Fibroblast of the aortic adventitia (primary cell): ENCODE measurements around the gene GPRIN2. TPM values are rescaled to one million over a fixed set of nuclear protein-coding genes. Genes with fewer than 3 reads are reported as not detected.
"Not testable (repeated sequence)": the region's sequence is repeated elsewhere in the genome, so short reads cannot be mapped to it uniquely, and the experiment has no call there.

ENCODE experiments used
- DNase-seq: peaks from one replicate; pipeline ENCODE4 v3.0.0-alpha.2; 2010; ENCODE audit warnings: low read depth
- H3K4me3 ChIP-seq: 2 replicates; pipeline ENCODE4 v1.5.1; 2011; ENCODE audit warnings: low read depth, mild to moderate bottlenecking, control low read depth, low read length, moderate library complexity
- total RNA-seq: library from RNA; depleted of rRNA; stranded (reverse); fragments of >200 nt; gene quantifications from 2 replicates; pipeline ENCODE4 v1.2.3, GENCODE V29; 2012; ENCODE audit warnings: low replicate concordance
- TF ChIP-seq, protein P1 (sequence below): IDR thresholded peaks from 2 replicates; pipeline ENCODE4 v1.5.1; 2011; ENCODE audit warnings: mild to moderate bottlenecking, low read length, control low read depth, inconsistent platforms; ENCODE audit not compliant: insufficient read depth

The GPRIN2 gene
- total RNA-seq, 1 donor = not detected

DNA sequence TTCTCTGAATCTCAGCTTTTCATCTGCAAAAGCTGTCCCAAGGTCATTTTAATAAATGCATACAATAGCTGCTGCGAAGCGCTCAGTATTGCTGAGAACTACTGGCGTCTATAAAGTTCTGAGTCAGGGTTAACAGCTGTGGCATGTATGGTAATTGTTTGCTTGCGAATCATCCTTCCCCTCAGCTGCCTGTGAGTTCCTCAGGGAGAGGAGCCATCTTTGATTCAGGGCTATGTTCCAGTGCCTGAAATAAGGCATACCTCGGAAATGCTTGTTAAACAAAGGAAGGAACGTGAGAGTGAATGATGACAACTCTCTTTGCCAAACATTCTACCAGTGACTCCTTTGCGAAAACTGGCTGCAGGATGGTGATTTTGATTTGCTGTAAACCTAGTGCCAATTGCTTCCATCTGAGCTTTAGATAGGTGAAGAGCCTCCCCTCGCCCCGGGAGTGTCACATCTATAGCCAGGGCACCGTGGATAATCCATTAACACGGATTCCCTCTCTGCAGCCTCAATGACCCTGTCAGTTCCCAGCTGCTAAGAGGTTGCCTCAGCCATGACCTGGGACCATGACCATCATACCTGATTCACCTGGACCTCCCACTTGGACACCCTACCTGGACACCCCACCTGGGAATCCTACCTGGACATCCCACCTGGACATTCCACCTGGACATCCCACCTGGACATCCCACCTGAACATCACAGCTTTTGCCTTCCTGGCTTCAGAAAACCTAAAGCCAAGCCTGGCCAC, 39.6 kb downstream of the GPRIN2 start:
- DNase-seq = peak; percentile 94
- TF ChIP-seq, protein P1, sequence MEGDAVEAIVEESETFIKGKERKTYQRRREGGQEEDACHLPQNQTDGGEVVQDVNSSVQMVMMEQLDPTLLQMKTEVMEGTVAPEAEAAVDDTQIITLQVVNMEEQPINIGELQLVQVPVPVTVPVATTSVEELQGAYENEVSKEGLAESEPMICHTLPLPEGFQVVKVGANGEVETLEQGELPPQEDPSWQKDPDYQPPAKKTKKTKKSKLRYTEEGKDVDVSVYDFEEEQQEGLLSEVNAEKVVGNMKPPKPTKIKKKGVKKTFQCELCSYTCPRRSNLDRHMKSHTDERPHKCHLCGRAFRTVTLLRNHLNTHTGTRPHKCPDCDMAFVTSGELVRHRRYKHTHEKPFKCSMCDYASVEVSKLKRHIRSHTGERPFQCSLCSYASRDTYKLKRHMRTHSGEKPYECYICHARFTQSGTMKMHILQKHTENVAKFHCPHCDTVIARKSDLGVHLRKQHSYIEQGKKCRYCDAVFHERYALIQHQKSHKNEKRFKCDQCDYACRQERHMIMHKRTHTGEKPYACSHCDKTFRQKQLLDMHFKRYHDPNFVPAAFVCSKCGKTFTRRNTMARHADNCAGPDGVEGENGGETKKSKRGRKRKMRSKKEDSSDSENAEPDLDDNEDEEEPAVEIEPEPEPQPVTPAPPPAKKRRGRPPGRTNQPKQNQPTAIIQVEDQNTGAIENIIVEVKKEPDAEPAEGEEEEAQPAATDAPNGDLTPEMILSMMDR = no peak
- H3K4me3 ChIP-seq = no peak overlapping the region

DNA sequence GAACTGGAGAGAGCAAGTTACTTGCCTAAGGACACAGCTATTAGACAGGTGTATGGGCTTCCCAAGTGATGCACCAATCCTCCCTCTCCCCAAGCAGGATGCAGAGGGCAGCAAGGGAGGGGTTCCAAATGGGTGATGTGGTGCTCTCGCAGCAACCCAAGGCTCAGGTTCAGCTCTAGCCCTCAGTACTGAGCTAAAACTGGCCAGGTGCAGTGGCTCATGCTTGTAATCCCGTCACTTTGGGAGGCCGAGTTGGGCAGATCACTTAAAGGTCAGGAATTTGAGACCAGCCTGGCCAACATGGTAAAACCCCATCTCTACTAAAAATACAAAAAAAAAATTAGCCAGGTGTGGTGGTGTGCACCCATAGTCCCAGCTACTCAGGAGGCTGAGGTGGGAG, 40.7 kb downstream of the GPRIN2 start:
- TF ChIP-seq, protein P1 = no peak
- DNase-seq = no peak
- no peak overlapping the region for H3K4me3 ChIP-seq

DNA sequence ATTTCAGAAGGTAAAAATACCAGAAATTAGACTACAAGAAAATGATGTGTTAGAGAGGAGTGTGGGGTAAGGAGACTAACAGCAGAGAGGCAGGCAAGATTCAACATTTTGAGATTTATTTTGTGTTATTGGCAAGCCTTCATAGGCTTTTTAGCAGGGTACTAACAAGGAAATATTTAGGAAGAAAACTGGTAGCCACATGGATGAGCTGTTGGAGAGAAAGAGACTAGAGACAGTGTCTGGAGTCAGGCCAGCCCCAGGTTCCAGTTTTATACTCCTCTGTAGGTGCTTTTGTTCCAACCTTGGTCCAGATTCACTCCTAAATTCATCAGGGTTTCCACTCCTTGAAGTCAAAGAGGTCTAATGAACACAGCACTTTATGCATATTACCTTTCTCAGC, 41.1 kb downstream of the GPRIN2 start:
- DNase-seq = no peak
- H3K4me3 ChIP-seq = no peak overlapping the region
- TF ChIP-seq, protein P1 = no peak

DNA sequence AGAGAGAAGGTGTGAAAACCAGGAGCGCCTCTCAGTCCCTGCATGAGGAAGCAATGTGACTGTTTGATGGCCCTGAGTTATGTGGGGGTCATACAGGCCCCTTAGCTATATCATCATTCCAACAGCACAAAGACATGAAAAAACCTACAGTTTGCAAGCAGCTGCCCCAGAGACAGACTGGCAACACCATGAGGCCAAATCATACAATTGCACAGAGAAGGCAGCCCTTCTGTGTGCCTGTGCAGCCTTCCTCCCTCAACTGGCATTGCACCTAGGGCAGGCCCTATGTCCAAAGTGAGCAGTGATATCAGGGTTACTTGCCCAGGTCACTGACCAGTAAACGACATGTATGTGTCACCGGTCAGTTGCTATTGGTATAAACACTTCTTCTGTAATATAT, 41.6 kb downstream of the GPRIN2 start:
- TF ChIP-seq, protein P1 = no peak
- no peak for DNase-seq
- no peak overlapping the region for H3K4me3 ChIP-seq

DNA sequence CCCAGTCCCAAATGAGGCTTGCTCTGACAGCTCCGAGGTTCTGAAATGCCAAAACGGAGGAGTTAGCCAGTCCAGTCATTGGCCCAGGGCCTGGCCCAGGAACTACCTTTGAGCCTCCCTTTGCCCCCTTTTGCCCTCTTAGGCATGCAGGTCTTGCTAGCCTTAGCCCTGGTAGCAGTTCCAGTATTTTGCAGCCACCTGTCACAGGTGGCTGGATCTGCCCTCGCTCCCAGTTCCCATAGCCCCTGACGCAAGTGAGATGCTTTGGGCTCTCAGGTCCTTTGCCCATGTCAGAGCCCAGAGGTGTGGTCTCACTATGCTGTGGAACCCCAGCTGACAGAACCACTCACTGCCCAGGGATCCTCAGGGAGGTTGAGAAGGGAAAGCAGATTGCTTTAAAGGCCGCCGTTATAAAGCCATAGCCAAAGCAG, 42.0 kb downstream of the GPRIN2 start:
- TF ChIP-seq, protein P1 = no peak
- no peak for DNase-seq
- H3K4me3 ChIP-seq = no peak overlapping the region

DNA sequence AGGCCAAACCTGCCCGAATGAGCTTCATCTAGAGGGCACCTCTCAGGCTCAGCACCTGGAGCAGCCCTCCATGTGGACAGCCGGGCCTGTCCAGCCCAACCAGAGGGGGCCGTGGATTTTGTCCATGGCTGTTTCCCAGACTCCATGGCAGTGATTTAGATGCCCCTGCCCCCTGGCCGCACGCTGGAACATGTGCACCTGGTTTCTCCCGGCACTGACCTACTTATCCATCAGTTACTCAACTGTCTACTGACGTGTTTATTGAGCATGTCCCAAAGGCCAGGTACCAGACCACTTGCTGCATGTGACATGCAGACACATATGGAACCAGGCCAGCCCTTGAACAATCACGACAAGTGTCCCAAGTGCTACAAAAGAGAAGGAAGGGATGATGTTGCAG, 43.1 kb downstream of the GPRIN2 start:
- not testable (repeated sequence) for H3K4me3 ChIP-seq, DNase-seq

DNA sequence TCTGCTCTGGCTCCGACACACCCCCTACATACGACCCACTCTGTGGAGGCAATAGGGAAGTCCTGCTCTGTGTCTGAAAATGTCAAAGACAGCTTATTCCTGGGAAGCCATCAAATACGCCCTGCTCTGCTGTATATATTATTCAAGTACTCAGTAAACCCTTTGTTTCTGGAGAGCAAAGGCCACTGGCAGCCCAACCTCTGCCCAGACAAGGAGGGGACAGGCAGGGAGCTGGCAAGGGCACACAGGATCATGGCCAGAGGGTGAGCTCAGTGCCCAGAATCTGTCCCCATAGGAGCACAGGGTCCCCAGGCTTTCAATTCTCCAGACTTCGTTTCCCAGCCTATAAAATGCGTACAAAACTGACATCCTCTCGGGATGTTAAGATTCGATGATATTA, 43.7 kb downstream of the GPRIN2 start:
- H3K4me3 ChIP-seq, DNase-seq: not testable (repeated sequence)

DNA sequence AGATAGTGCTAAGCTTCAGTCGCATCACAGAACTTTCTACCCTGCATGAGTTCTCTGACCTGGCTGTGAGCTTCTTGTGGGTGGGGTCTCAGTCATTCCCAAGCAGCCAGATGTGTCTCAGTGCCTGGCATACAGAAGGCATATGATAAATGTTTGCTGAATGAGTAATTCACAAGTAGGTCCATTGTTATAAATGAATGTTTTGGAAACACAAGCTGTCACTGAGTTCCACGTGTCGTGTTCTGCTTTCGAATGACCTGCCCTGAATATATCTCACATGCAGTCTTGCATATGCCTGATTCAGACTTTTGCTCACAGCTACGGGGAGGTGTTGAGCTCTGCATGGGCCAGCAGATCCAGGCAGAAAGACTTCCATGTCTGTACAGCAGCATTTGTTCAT, 44.5 kb downstream of the GPRIN2 start:
- not testable (repeated sequence) for H3K4me3 ChIP-seq, DNase-seq

Other genes starting within 250 kb of the GPRIN2 start
- 1.2 TPM in 1 of 2 replicates, not detected in the other for gene ANXA8L1, start 180.9 kb downstream of the GPRIN2 start, total RNA-seq
- gene NPY4R, start 90.7 kb downstream of the GPRIN2 start, total RNA-seq = not detected in 2 replicates
- gene SYT15, start 22.5 kb upstream of the GPRIN2 start, total RNA-seq = under 0.01 and 0.41 TPM in 2 replicates